ENCODE results near the gene RWDD2A.

Gene RWDD2A

GRCh38 chr6:83198486-83199172 lies 5.5 kb downstream of the RWDD2A start:
- no peak overlapping the region for H3K4me3 ChIP-seq (ENCODE audit: low read length in 2 of 2)
- no peaks in the 10 kb centered on the region for H3K9me3 ChIP-seq (ENCODE audit: control insufficient read depth in 2 of 2, low read length in 2 of 2)
- H3K4me1 ChIP-seq (ENCODE audit: control insufficient read depth in 2 of 2, insufficient read depth in 2 of 2, low read length in 2 of 2), result peaks cover 0 to 2% of the 10 kb centered on the region in 2 donors
- no peak overlapping the region for H3K27ac ChIP-seq (ENCODE audit: low read depth in 2 of 2, low read length in 2 of 2)
- no peak overlapping the region for H3K9ac ChIP-seq (ENCODE audit: low read depth in 1 of 2, low read length in 2 of 2)
- no peaks in the 10 kb centered on the region for H3K27me3 ChIP-seq (ENCODE audit: control insufficient read depth in 2 of 2, insufficient read depth in 2 of 2, low read length in 2 of 2)
- peaks cover 0 to 4% of the 10 kb centered on the region in 2 donors for H3K36me3 ChIP-seq (ENCODE audit: control insufficient read depth in 2 of 2, insufficient read depth in 2 of 2, low read length in 2 of 2)

GRCh38 chr6:83199173-83199862 lies 6.2 kb downstream of the RWDD2A start:
- no peak overlapping the region for H3K27ac ChIP-seq (ENCODE audit: low read depth in 2 of 2, low read length in 2 of 2)
- H3K4me3 ChIP-seq (ENCODE audit: low read length in 2 of 2), result no peak overlapping the region
- H3K36me3 ChIP-seq (ENCODE audit: control insufficient read depth in 2 of 2, insufficient read depth in 2 of 2, low read length in 2 of 2), result peaks cover 0 to 4% of the 10 kb centered on the region in 2 donors
- H3K9me3 ChIP-seq (ENCODE audit: control insufficient read depth in 2 of 2, low read length in 2 of 2), result no peaks in the 10 kb centered on the region
- H3K4me1 ChIP-seq (ENCODE audit: control insufficient read depth in 2 of 2, insufficient read depth in 2 of 2, low read length in 2 of 2), result no peaks in the 10 kb centered on the region
- H3K9ac ChIP-seq (ENCODE audit: low read depth in 1 of 2, low read length in 2 of 2), result no peak overlapping the region
- no peaks in the 10 kb centered on the region for H3K27me3 ChIP-seq (ENCODE audit: control insufficient read depth in 2 of 2, insufficient read depth in 2 of 2, low read length in 2 of 2)

- Histone ChIP-seq H3K9me3 (ENCODE audit: control insufficient read depth in 2 of 2, low read length in 2 of 2) (no peaks in the 10 kb centered on the region), H3K27ac (ENCODE audit: low read depth in 2 of 2, low read length in 2 of 2) (no peak overlapping the region), H3K27me3 (ENCODE audit: control insufficient read depth in 2 of 2, insufficient read depth in 2 of 2, low read length in 2 of 2) (no peaks in the 10 kb centered on the region), H3K4me1 (ENCODE audit: control insufficient read depth in 2 of 2, insufficient read depth in 2 of 2, low read length in 2 of 2) (no peaks in the 10 kb centered on the region), H3K4me3 (ENCODE audit: low read length in 2 of 2) (no peak overlapping the region), H3K9ac (ENCODE audit: low read depth in 1 of 2, low read length in 2 of 2) (no peak overlapping the region), H3K36me3 (ENCODE audit: control insufficient read depth in 2 of 2, insufficient read depth in 2 of 2, low read length in 2 of 2) (peaks cover 0 to 4% of the 10 kb centered on the region in 2 donors)
Observed at GRCh38 chr6:83199863-83200225, 6.7 kb downstream of the RWDD2A start.

- Histone ChIP-seq H3K9ac (ENCODE audit: low read depth in 1 of 2, low read length in 2 of 2) (no peak overlapping the region), H3K27ac (ENCODE audit: low read depth in 2 of 2, low read length in 2 of 2) (no peak overlapping the region), H3K36me3 (ENCODE audit: control insufficient read depth in 2 of 2, insufficient read depth in 2 of 2, low read length in 2 of 2) (no peaks in the 10 kb centered on the region)
Observed at GRCh38 chr6:83202031-83202430, 8.9 kb downstream of the RWDD2A start.

GRCh38 chr6:83215131-83216047 lies 22.2 kb downstream of the RWDD2A start:
- Histone ChIP-seq H3K9me3 (ENCODE audit: control insufficient read depth in 2 of 2, low read length in 2 of 2) (no peaks in the 10 kb centered on the region), H3K36me3 (ENCODE audit: control insufficient read depth in 2 of 2, insufficient read depth in 2 of 2, low read length in 2 of 2) (no peaks in the 10 kb centered on the region), H3K27me3 (ENCODE audit: control insufficient read depth in 2 of 2, insufficient read depth in 2 of 2, low read length in 2 of 2) (no peaks in the 10 kb centered on the region), H3K4me3 (ENCODE audit: low read length in 2 of 2) (no peak overlapping the region), H3K27ac (ENCODE audit: low read depth in 2 of 2, low read length in 2 of 2) (no peak overlapping the region), H3K9ac (ENCODE audit: low read depth in 1 of 2, low read length in 2 of 2) (no peak overlapping the region), H3K4me1 (ENCODE audit: control insufficient read depth in 2 of 2, insufficient read depth in 2 of 2, low read length in 2 of 2) (no peaks in the 10 kb centered on the region)

More at GRCh38 chr6:83202031-83202430, 8.9 kb downstream of the RWDD2A start:
- H3K4me3 ChIP-seq (ENCODE audit: low read length in 2 of 2), result no peak overlapping the region
- H3K9me3 ChIP-seq (ENCODE audit: control insufficient read depth in 2 of 2, low read length in 2 of 2), result no peaks in the 10 kb centered on the region
- H3K27me3 ChIP-seq (ENCODE audit: control insufficient read depth in 2 of 2, insufficient read depth in 2 of 2, low read length in 2 of 2), result no peaks in the 10 kb centered on the region
- no peaks in the 10 kb centered on the region for H3K4me1 ChIP-seq (ENCODE audit: control insufficient read depth in 2 of 2, insufficient read depth in 2 of 2, low read length in 2 of 2)

- Histone ChIP-seq H3K9me3 (ENCODE audit: control insufficient read depth in 2 of 2, low read length in 2 of 2) (no peaks in the 10 kb centered on the region), H3K36me3 (ENCODE audit: control insufficient read depth in 2 of 2, insufficient read depth in 2 of 2, low read length in 2 of 2) (no peaks in the 10 kb centered on the region), H3K27ac (ENCODE audit: low read depth in 2 of 2, low read length in 2 of 2) (no peak overlapping the region), H3K4me3 (ENCODE audit: low read length in 2 of 2) (no peak overlapping the region), H3K4me1 (ENCODE audit: control insufficient read depth in 2 of 2, insufficient read depth in 2 of 2, low read length in 2 of 2) (no peaks in the 10 kb centered on the region), H3K9ac (ENCODE audit: low read depth in 1 of 2, low read length in 2 of 2) (no peak overlapping the region), H3K27me3 (ENCODE audit: control insufficient read depth in 2 of 2, insufficient read depth in 2 of 2, low read length in 2 of 2) (no peaks in the 10 kb centered on the region)
Observed at GRCh38 chr6:83216806-83217205, 23.6 kb downstream of the RWDD2A start.

GRCh38 chr6:83218646-83219045 lies 25.5 kb downstream of the RWDD2A start:
- Histone ChIP-seq H3K4me3 (ENCODE audit: low read length in 2 of 2) (no peak overlapping the region), H3K36me3 (ENCODE audit: control insufficient read depth in 2 of 2, insufficient read depth in 2 of 2, low read length in 2 of 2) (no peaks in the 10 kb centered on the region), H3K9ac (ENCODE audit: low read depth in 1 of 2, low read length in 2 of 2) (no peak overlapping the region), H3K9me3 (ENCODE audit: control insufficient read depth in 2 of 2, low read length in 2 of 2) (no peaks in the 10 kb centered on the region), H3K27ac (ENCODE audit: low read depth in 2 of 2, low read length in 2 of 2) (no peak overlapping the region), H3K27me3 (ENCODE audit: control insufficient read depth in 2 of 2, insufficient read depth in 2 of 2, low read length in 2 of 2) (no peaks in the 10 kb centered on the region), H3K4me1 (ENCODE audit: control insufficient read depth in 2 of 2, insufficient read depth in 2 of 2, low read length in 2 of 2) (no peaks in the 10 kb centered on the region)

- Histone ChIP-seq H3K9me3 (ENCODE audit: control insufficient read depth in 2 of 2, low read length in 2 of 2) (no peaks in the 10 kb centered on the region), H3K4me3 (ENCODE audit: low read length in 2 of 2) (no peak overlapping the region), H3K27ac (ENCODE audit: low read depth in 2 of 2, low read length in 2 of 2) (no peak overlapping the region), H3K4me1 (ENCODE audit: control insufficient read depth in 2 of 2, insufficient read depth in 2 of 2, low read length in 2 of 2) (no peaks in the 10 kb centered on the region), H3K9ac (ENCODE audit: low read depth in 1 of 2, low read length in 2 of 2) (no peak overlapping the region), H3K27me3 (ENCODE audit: control insufficient read depth in 2 of 2, insufficient read depth in 2 of 2, low read length in 2 of 2) (no peaks in the 10 kb centered on the region), H3K36me3 (ENCODE audit: control insufficient read depth in 2 of 2, insufficient read depth in 2 of 2, low read length in 2 of 2) (no peaks in the 10 kb centered on the region)
Observed at GRCh38 chr6:83220121-83220520, 27.0 kb downstream of the RWDD2A start.

- no peaks in the 10 kb centered on the region for H3K36me3 ChIP-seq (ENCODE audit: control insufficient read depth in 2 of 2, insufficient read depth in 2 of 2, low read length in 2 of 2)
- H3K9ac ChIP-seq (ENCODE audit: low read depth in 1 of 2, low read length in 2 of 2), result no peak overlapping the region
- H3K27ac ChIP-seq (ENCODE audit: low read depth in 2 of 2, low read length in 2 of 2), result no peak overlapping the region
- no peak overlapping the region for H3K4me3 ChIP-seq (ENCODE audit: low read length in 2 of 2)
- H3K27me3 ChIP-seq (ENCODE audit: control insufficient read depth in 2 of 2, insufficient read depth in 2 of 2, low read length in 2 of 2), result no peaks in the 10 kb centered on the region
- H3K4me1 ChIP-seq (ENCODE audit: control insufficient read depth in 2 of 2, insufficient read depth in 2 of 2, low read length in 2 of 2), result no peaks in the 10 kb centered on the region
- H3K9me3 ChIP-seq (ENCODE audit: control insufficient read depth in 2 of 2, low read length in 2 of 2), result no peaks in the 10 kb centered on the region
Observed at GRCh38 chr6:83221276-83221675, 28.1 kb downstream of the RWDD2A start.

Measured in mucosa of rectum (tissue), 2 donors.